Measurements from ENCODE around the gene ALKAL2. TPM values are rescaled to one million over a fixed set of nuclear protein-coding genes. Genes with fewer than 3 reads are reported as not detected.

ALKAL2 gene
- total RNA-seq, 1 donor from 2014 or later = 1.5 TPM

- no peaks in the 10 kb centered on the region for H3K4me1 ChIP-seq (ENCODE audit: insufficient read depth, low read length)
- no peak overlapping the region for H3K27ac Mint-ChIP-seq (ENCODE audit: unreplicated experiment)
- H3K36me3 ChIP-seq (ENCODE audit: insufficient read depth, low read length) = no peaks in the 10 kb centered on the region
- peaks cover 5% of the 10 kb centered on the region for H4K20me1 ChIP-seq (ENCODE audit: insufficient read depth, low read length)
- H3K27me3 Mint-ChIP-seq (ENCODE audit: low read depth, unreplicated experiment) = no peaks in the 10 kb centered on the region
- H3K4me2 ChIP-seq (ENCODE audit: low read length) = no peak overlapping the region
- H3K4me3 ChIP-seq (ENCODE audit: insufficient read depth, low read depth, low read length) = no peak overlapping the region
- no peak overlapping the region for H2AFZ ChIP-seq (ENCODE audit: low read depth, low read length)
- no peaks in the 10 kb centered on the region for H3K27me3 ChIP-seq (ENCODE audit: insufficient read depth, low read length)
- H3K79me2 ChIP-seq (ENCODE audit: insufficient read depth, low read length) = no peaks in the 10 kb centered on the region
- peaks cover 10% of the 10 kb centered on the region for H3K36me3 Mint-ChIP-seq (ENCODE audit: low read depth, unreplicated experiment)
- H3K4me1 Mint-ChIP-seq (ENCODE audit: low read depth, unreplicated experiment) = no peaks in the 10 kb centered on the region
- TF ChIP-seq EZH2 (IDR thresholded peaks at IDR 0.05; ENCODE audit: insufficient read depth, low read length) = no peak
- TF ChIP-seq CTCF (IDR thresholded peaks at IDR 0.05; ENCODE audit: insufficient read depth, low read depth, low read length) = no peak
- no peak overlapping the region for H3K9ac ChIP-seq (ENCODE audit: low read length)
- peaks cover 6% of the 10 kb centered on the region for H3K9me3 ChIP-seq (ENCODE audit: insufficient read depth, low read depth, low read length)
- DNase-seq (ENCODE audit: low read depth) = no peak
- H3K9me3 Mint-ChIP-seq (ENCODE audit: unreplicated experiment) = peaks cover 15% of the 10 kb centered on the region
- no peak overlapping the region for H3K27ac ChIP-seq (ENCODE audit: low read depth, low read length)
- FAIRE-seq = no peak
- no peak overlapping the region for H3K4me3 Mint-ChIP-seq (ENCODE audit: unreplicated experiment)
Measured at GRCh38 chr2:257842-258241, 30.0 kb downstream of the ALKAL2 start.

GRCh38 chr2:257429-257828 is 30.5 kb downstream of the ALKAL2 start:
- Histone ChIP-seq H3K4me1 (ENCODE audit: insufficient read depth, low read length) (no peaks in the 10 kb centered on the region), H4K20me1 (ENCODE audit: insufficient read depth, low read length) (peaks cover 5% of the 10 kb centered on the region), H3K4me3 (ENCODE audit: insufficient read depth, low read depth, low read length) (no peak overlapping the region), H3K9ac (ENCODE audit: low read length) (no peak overlapping the region), H3K27me3 (ENCODE audit: insufficient read depth, low read length) (no peaks in the 10 kb centered on the region), H3K4me2 (ENCODE audit: low read length) (no peak overlapping the region), H3K36me3 (ENCODE audit: insufficient read depth, low read length) (no peaks in the 10 kb centered on the region), H3K79me2 (ENCODE audit: insufficient read depth, low read length) (no peaks in the 10 kb centered on the region), H3K9me3 (ENCODE audit: insufficient read depth, low read depth, low read length) (peaks cover 6% of the 10 kb centered on the region), H2AFZ (ENCODE audit: low read depth, low read length) (no peak overlapping the region), H3K27ac (ENCODE audit: low read depth, low read length) (no peak overlapping the region)
- Mint-ChIP-seq H3K4me1 (ENCODE audit: low read depth, unreplicated experiment) (no peaks in the 10 kb centered on the region), H3K36me3 (ENCODE audit: low read depth, unreplicated experiment) (peaks cover 10% of the 10 kb centered on the region), H3K9me3 (ENCODE audit: unreplicated experiment) (peaks cover 15% of the 10 kb centered on the region), H3K27me3 (ENCODE audit: low read depth, unreplicated experiment) (no peaks in the 10 kb centered on the region), H3K4me3 (ENCODE audit: unreplicated experiment) (no peak overlapping the region), H3K27ac (ENCODE audit: unreplicated experiment) (no peak overlapping the region)
- DNase-seq (ENCODE audit: low read depth) = no peak
- TF ChIP-seq EZH2 (IDR thresholded peaks at IDR 0.05; ENCODE audit: insufficient read depth, low read length) (no peak), CTCF (IDR thresholded peaks at IDR 0.05; ENCODE audit: insufficient read depth, low read depth, low read length) (no peak)
- no peak for FAIRE-seq

GRCh38 chr2:256094-256493 is 31.8 kb downstream of the ALKAL2 start:
- Histone ChIP-seq H3K4me3 (ENCODE audit: insufficient read depth, low read depth, low read length) (no peak overlapping the region), H3K4me1 (ENCODE audit: insufficient read depth, low read length) (no peaks in the 10 kb centered on the region), H3K9me3 (ENCODE audit: insufficient read depth, low read depth, low read length) (peaks cover 6% of the 10 kb centered on the region), H2AFZ (ENCODE audit: low read depth, low read length) (no peak overlapping the region), H3K9ac (ENCODE audit: low read length) (no peak overlapping the region), H3K36me3 (ENCODE audit: insufficient read depth, low read length) (no peaks in the 10 kb centered on the region), H3K27ac (ENCODE audit: low read depth, low read length) (no peak overlapping the region), H3K4me2 (ENCODE audit: low read length) (no peak overlapping the region), H3K79me2 (ENCODE audit: insufficient read depth, low read length) (no peaks in the 10 kb centered on the region), H3K27me3 (ENCODE audit: insufficient read depth, low read length) (no peaks in the 10 kb centered on the region), H4K20me1 (ENCODE audit: insufficient read depth, low read length) (peaks cover 5% of the 10 kb centered on the region)
- Mint-ChIP-seq H3K9me3 (ENCODE audit: unreplicated experiment) (peaks cover 14% of the 10 kb centered on the region), H3K27ac (ENCODE audit: unreplicated experiment) (no peak overlapping the region), H3K4me3 (ENCODE audit: unreplicated experiment) (no peak overlapping the region), H3K4me1 (ENCODE audit: low read depth, unreplicated experiment) (no peaks in the 10 kb centered on the region), H3K36me3 (ENCODE audit: low read depth, unreplicated experiment) (peaks cover 10% of the 10 kb centered on the region), H3K27me3 (ENCODE audit: low read depth, unreplicated experiment) (no peaks in the 10 kb centered on the region)
- TF ChIP-seq EZH2 (IDR thresholded peaks at IDR 0.05; ENCODE audit: insufficient read depth, low read length) = no peak
- TF ChIP-seq CTCF (IDR thresholded peaks at IDR 0.05; ENCODE audit: insufficient read depth, low read depth, low read length) = no peak
- FAIRE-seq (no peak), DNase-seq (ENCODE audit: low read depth) (no peak)

All from astrocyte (in vitro differentiated cells and primary cell).